Anterior cingulate cortex (tissue), 58 donors: ENCODE measurements around the gene JHY.

Source experiments
- DNase-seq, 58 donors: peaks; one replicate each; lab custom pipeline; 2025; lab: John Stamatoyannopoulos, UW

The JHY gene

GRCh38 chr11:122869622-122870021 lies 12.9 kb upstream of the JHY start:
- no peak for DNase-seq

- DNase-seq, result no peak
These were observed 11.3 kb upstream of the JHY start for GRCh38 chr11:122871302-122871701.

- DNase-seq, result no peak
These were observed 10.5 kb upstream of the JHY start for GRCh38 chr11:122872046-122872445.

- DNase-seq, result no peak
These were observed 7.6 kb upstream of the JHY start for GRCh38 chr11:122874991-122875390.

- no peak for DNase-seq
These were observed 4.8 kb upstream of the JHY start for GRCh38 chr11:122877732-122878131.

GRCh38 chr11:122879785-122880184 lies 2.8 kb upstream of the JHY start:
- DNase-seq, result no peak

- DNase-seq, result peak in 25 of 58 donors; percentile 1 to 69 (median 27)
These were observed 492 bp downstream of the JHY start for GRCh38 chr11:122882857-122883645.

GRCh38 chr11:122883646-122883979 lies 1.1 kb downstream of the JHY start:
- no peak for DNase-seq

GRCh38 chr11:122888162-122888561 lies 5.6 kb downstream of the JHY start:
- DNase-seq, result no peak

GRCh38 chr11:122893131-122893530 lies 10.6 kb downstream of the JHY start:
- no peak for DNase-seq

- DNase-seq, result no peak
These were observed 13.0 kb downstream of the JHY start for GRCh38 chr11:122895563-122895962.

GRCh38 chr11:122897606-122898210 lies 15.1 kb downstream of the JHY start:
- DNase-seq, result no peak

- no peak for DNase-seq
These were observed 16.2 kb downstream of the JHY start for GRCh38 chr11:122898799-122899198.

- peak in 1 of 58 donors; percentile 6 for DNase-seq
These were observed 18.1 kb downstream of the JHY start for GRCh38 chr11:122900587-122901202.

- DNase-seq, result no peak
These were observed 20.4 kb downstream of the JHY start for GRCh38 chr11:122902951-122903350.

GRCh38 chr11:122910775-122911174 lies 28.2 kb downstream of the JHY start:
- DNase-seq, result peak in 1 of 58 donors; percentile 14

- DNase-seq, result no peak
These were observed 34.8 kb downstream of the JHY start for GRCh38 chr11:122917311-122917710.

GRCh38 chr11:122918734-122919133 lies 36.2 kb downstream of the JHY start:
- DNase-seq, result no peak

GRCh38 chr11:122920579-122920978 lies 38.0 kb downstream of the JHY start:
- no peak for DNase-seq

GRCh38 chr11:122922893-122923292 lies 40.3 kb downstream of the JHY start:
- no peak for DNase-seq

- no peak for DNase-seq
These were observed 40.7 kb downstream of the JHY start for GRCh38 chr11:122923302-122923701.

GRCh38 chr11:122931510-122931909 lies 49.0 kb downstream of the JHY start:
- no peak for DNase-seq
